GM12873 (cell line): ENCODE data around the gene KLC4.

Experiments
- TF ChIP-seq, protein P1 (sequence below): IDR thresholded peaks from 2 replicates; pipeline ENCODE4 v1.5.1; 2012; ENCODE audit warnings: low read depth, mild to moderate bottlenecking, moderate library complexity, low read length, control low read depth; ENCODE audit not compliant: insufficient read depth; ENCODE audit errors: missing control alignments

KLC4 gene

DNA sequence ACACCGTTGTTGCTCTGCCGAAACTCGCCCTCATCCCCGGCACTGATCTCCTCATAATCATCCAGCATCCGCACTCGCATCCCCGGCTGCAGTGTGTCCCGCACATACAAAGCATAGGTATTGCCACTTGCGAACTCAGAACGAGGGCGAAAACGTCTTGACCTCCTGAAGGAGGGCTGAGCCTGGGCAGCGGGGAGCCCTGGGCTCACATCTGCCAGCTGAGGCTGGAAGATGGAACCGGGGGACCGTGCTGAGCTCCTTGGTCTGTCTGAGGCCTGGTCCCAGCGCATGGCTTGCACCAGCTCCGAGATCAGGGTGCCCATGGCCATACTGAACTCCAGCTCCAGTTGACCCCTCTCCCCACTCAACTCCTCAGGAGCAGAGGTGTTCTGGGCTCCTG lies 8.4 kb upstream of the KLC4 start:
- TF ChIP-seq, protein P1, sequence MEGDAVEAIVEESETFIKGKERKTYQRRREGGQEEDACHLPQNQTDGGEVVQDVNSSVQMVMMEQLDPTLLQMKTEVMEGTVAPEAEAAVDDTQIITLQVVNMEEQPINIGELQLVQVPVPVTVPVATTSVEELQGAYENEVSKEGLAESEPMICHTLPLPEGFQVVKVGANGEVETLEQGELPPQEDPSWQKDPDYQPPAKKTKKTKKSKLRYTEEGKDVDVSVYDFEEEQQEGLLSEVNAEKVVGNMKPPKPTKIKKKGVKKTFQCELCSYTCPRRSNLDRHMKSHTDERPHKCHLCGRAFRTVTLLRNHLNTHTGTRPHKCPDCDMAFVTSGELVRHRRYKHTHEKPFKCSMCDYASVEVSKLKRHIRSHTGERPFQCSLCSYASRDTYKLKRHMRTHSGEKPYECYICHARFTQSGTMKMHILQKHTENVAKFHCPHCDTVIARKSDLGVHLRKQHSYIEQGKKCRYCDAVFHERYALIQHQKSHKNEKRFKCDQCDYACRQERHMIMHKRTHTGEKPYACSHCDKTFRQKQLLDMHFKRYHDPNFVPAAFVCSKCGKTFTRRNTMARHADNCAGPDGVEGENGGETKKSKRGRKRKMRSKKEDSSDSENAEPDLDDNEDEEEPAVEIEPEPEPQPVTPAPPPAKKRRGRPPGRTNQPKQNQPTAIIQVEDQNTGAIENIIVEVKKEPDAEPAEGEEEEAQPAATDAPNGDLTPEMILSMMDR: no peak

DNA sequence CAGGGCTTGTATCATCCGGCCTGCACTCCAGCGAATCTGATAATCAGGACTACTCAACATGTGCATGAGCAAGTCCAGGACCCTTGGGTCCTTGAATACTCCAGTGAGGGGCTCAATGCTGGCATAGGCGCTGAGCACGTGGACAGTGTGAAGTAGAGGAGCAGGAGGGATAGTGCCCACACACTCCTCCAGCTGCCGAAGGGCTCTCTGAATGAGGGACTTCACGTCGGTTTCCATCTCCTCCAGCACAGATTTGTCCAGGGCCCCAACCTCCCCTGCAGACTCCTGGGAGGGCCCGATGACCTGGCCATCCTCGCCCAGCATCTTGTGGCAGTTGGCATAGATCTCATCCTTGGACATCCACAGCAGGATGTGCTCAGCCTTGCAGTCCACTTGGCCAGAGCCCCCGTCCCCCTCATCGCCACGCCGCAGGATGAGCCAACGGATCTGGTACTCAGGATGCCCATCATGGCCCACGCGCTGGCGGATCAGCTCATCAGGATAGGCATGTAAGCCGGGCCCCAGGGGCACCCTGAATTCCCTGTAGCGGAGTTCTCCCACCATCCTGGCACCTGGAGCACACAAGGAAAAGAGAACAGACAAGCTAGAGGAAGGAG lies 7.1 kb upstream of the KLC4 start:
- TF ChIP-seq, protein P1: no peak

DNA sequence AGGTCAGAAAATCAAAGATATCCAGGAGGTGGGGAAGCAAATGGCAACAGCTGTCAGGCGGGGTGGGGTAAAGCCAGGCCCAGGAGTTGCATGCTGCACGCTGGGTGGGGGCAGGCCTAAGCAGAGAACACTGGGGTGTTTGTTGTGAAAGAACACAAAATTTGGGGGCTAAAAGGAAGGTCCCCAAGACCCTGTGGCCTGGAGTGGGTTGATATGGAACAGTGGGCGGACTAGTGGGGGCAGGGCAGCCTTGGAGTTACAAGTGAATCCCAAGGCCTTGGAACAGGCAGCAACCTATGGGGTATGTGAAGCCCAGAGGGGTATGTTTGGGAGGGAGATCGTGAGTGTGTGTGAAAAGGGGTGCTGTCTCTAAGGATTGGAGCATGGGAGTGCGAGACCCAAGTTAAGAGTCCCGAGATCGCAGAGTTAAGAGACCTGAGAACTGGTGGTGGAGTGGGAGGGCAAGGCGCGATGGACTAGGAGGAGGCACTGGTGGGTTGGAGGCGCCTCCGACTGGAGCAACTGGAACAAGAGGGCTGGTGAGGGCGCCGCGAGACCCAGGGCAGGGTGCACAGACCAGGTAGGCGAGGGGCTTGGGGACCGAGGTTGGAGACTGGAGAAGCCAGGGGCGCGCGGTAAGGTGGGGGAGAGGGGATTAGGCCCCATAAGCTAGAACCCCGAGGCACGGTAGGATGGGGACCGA lies 6.4 kb upstream of the KLC4 start:
- TF ChIP-seq, protein P1: no peak

DNA sequence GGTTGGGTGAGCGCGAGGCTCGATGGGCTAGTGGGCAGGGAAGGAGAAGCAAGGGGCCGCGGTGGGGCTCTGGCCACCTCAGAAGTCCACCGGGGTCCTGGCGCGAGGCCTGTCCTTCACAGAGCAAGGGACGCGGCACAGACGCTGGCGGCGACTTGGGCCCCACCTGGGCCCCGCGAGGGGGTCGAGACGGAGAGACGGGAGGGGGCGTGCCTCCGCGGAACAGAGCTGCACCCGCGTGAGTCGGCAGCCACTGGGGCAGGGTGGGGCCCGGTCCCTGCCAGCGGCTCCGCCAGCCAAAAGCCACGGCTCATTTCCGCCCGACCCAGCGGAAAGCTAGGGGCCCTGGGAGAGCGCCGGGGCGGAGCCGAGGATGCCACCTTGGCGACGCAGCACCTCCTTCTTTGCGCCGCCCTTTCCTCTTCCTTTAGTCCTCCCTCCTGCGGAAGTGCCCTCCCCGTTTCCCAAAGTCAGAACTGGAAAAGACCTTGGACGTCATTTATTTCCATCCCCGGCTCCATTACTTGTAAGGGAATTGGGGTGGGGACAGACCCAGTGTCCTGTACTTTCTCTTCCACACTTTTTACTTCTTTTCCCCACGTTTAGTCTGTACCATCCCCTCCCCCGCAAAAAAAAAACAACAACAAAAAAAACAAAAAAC lies 5.8 kb upstream of the KLC4 start, which contains the start of gene CUL7:
Gene CUL7 (minus strand): TSS at position 307 of the 661 bp plus-strand sequence. CDS start 1,063 bp downstream, outside the sequence.
- TF ChIP-seq, protein P1: no peak

DNA sequence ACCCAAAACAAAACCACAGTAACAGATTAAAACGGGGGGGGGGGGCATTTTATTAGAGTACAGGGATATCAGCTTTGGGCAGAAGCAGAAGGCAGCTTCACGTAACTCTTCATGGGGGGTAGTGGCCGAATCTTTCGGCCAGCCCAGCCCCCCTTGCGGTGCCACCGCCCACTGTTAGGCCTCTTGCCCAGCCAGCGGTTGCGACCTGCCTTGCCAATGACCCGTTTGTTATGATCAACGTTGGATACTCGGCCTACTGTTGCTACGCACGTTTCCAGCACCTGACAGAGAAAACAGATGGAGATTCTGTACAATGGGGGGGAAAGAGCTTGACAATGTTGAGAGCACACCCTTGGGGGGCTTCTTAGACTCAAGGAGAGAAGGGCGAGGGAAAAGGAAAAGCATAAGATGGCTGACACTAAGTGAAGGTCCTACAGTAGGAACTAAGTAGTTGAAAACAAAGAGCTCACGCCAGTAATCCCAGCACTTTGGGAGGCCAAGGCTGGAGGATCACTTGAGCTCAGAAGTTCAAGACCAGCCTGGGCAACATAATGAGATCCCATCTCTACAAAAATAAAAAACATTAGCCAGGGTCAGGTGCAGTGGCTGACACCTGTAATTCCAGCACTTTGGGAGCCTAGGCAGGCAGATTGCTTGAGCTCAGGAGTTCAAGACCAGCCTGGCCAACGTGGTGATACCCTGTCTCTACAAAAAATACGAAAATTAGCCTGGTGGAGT lies 5.1 kb upstream of the KLC4 start:
- TF ChIP-seq, protein P1: no peak

DNA sequence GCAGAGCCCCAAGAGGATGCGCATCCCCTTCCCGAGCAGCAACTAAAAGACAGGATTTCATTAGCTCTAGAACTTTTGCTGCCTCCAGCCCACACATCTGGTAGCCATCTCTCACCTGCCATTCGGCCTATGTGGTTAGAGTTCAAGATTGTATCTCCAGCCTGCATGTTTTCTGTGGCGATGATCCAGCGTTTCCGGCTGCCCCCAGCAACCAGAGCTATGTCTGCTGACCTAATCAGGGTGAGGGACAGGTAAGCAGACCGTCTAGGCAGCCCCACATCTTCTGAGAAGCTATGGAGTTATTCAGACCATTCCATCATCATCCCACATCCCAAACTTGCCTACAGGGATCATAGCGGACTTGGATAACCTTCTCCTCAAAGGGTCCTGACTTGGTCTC lies 3.5 kb upstream of the KLC4 start:
- TF ChIP-seq, protein P1: no peak

DNA sequence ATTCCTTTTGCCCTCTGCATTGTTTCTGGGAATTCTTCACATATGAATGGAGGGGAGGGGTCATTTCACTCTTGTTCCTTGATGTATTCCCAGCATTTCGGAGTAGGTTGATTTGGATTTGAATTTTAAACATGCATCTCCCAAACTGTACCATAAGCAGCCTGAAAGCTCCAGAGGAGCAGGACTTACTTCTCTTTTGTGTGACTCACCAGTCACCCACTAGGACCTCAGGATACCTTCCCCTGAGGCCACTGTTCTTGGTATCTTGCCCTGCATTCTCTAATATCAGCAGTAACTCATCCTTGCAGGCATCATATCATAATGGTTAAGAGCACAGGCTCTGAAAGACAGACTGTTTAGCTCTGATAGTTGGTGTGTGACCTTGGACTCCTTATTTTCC lies 900 bp upstream of the KLC4 start:
- TF ChIP-seq, protein P1: no peak
